ENCODE results near the gene SORL1.

- no peak for TF ChIP-seq CTCF (IDR thresholded peaks at IDR 0.05)
- TF ChIP-seq POLR2A (IDR thresholded peaks at IDR 0.05): no peak
Observed at GRCh38 chr11:121553806-121554205, 101.7 kb downstream of the SORL1 start.

All from gastroesophageal sphincter (tissue), 3 donors.